Measurements from ENCODE around the gene CAMSAP1. TPM values are rescaled to one million over a fixed set of nuclear protein-coding genes. Genes with fewer than 3 reads are reported as not detected.

CAMSAP1 gene
- total RNA-seq, 1 experiment from 2014 or later, result 24.8 TPM

- ChIA-PET CTCF (no interaction called here), POLR2A (no interaction called here)
- peaks cover 11% of the 10 kb centered on the region for H3K4me1 ChIP-seq (ENCODE audit: control insufficient read depth, insufficient read depth, low read length)
- no peak overlapping the region for H3K27ac ChIP-seq (ENCODE audit: low read length)
- H3K36me3 ChIP-seq (ENCODE audit: control insufficient read depth, insufficient read depth, low read length), result no peaks in the 10 kb centered on the region
- in situ Hi-C loops (cut with HindIII; ENCODE audit: low pct_unique_long_range_greater_than_20kb, low sequenced_read_pairs) (no loop called here), intact Hi-C loops (cut with micrococcal nuclease; ENCODE audit: unreplicated experiment) (no loop called here)
- ATAC-seq (no peak), DNase-seq (ENCODE audit: low read depth, low spot score) (no peak)
- H3K4me3 ChIP-seq (ENCODE audit: low read depth in 2 of 2, low read length in 2 of 2), result no peak overlapping the region
- no peaks in the 10 kb centered on the region for H3K27me3 ChIP-seq (ENCODE audit: control insufficient read depth, insufficient read depth, low read length)
- no TSS peak for BruUV-seq (replicated peaks)
- TF ChIP-seq SIN3A (IDR thresholded peaks at IDR 0.05; ENCODE audit: borderline replicate concordance, insufficient read depth, low read depth, low read length) (no peak), POLR2AphosphoS5 (IDR thresholded peaks at IDR 0.05; ENCODE audit: low read depth, low read length) (no peak), CTCF (IDR thresholded peaks at IDR 0.05) (no peak), REST (IDR thresholded peaks at IDR 0.05; ENCODE audit: insufficient read depth in 1 of 2, low read depth in 2 of 2, low read length in 1 of 2) (no peak), TCF7L2 (IDR thresholded peaks at IDR 0.05; ENCODE audit: low read depth, low read length) (no peak)
- no peaks in the 10 kb centered on the region for H3K9me3 ChIP-seq (ENCODE audit: control insufficient read depth, insufficient read depth, low read depth, low read length)
Measured at GRCh38 chr9:135925496-135926133, 18.3 kb upstream of the CAMSAP1 start.

- no peak for TF ChIP-seq CTCF (IDR thresholded peaks at IDR 0.05)
- no peak for TF ChIP-seq POLR2AphosphoS5 (IDR thresholded peaks at IDR 0.05; ENCODE audit: low read depth, low read length)
- no peak for TF ChIP-seq SIN3A (IDR thresholded peaks at IDR 0.05; ENCODE audit: borderline replicate concordance, insufficient read depth, low read depth, low read length)
- TF ChIP-seq TCF7L2 (IDR thresholded peaks at IDR 0.05; ENCODE audit: low read depth, low read length), result no peak
- TF ChIP-seq REST (IDR thresholded peaks at IDR 0.05; ENCODE audit: insufficient read depth in 1 of 2, low read depth in 2 of 2, low read length in 1 of 2), result no peak
- intact Hi-C loops (cut with micrococcal nuclease; ENCODE audit: unreplicated experiment), result no loop called here
- Histone ChIP-seq H3K27ac (ENCODE audit: low read length) (no peak overlapping the region), H3K4me1 (ENCODE audit: control insufficient read depth, insufficient read depth, low read length) (peaks cover 11% of the 10 kb centered on the region), H3K27me3 (ENCODE audit: control insufficient read depth, insufficient read depth, low read length) (no peaks in the 10 kb centered on the region), H3K4me3 (ENCODE audit: low read depth in 2 of 2, low read length in 2 of 2) (no peak overlapping the region), H3K36me3 (ENCODE audit: control insufficient read depth, insufficient read depth, low read length) (no peaks in the 10 kb centered on the region), H3K9me3 (ENCODE audit: control insufficient read depth, insufficient read depth, low read depth, low read length) (no peaks in the 10 kb centered on the region)
- ChIA-PET CTCF (no interaction called here), POLR2A (no interaction called here)
- in situ Hi-C loops (cut with HindIII; ENCODE audit: low pct_unique_long_range_greater_than_20kb, low sequenced_read_pairs), result no loop called here
- TSS peak; percentile 59 for BruUV-seq (replicated peaks)
- DNase-seq (ENCODE audit: low read depth, low spot score) (no peak), ATAC-seq (no peak)
Measured at GRCh38 chr9:135924628-135925338, 17.4 kb upstream of the CAMSAP1 start.
